SK-N-SH (cell line): ENCODE data around the gene NCAN. TPM values are rescaled to one million over a fixed set of nuclear protein-coding genes. Genes with fewer than 3 reads are reported as not detected.
A peak's percentile ranks its signal among the peaks of the same experiment; 100 is the strongest.

Source experiments
- CTCF ChIA-PET: fragments of 300-600, 350-600 bp; formaldehyde crosslinking; extraction: SDS; loops from one replicate; lab custom pipeline; 2021; lab: Yijun Ruan, JAX
- POLR2A ChIA-PET: fragments of 350-600 bp; sonication (Branson Sonifier 250); formaldehyde crosslinking; extraction: SDS; loops from one replicate; lab custom pipeline; 2020; ENCODE audit warnings: antibody characterized with exemption, inconsistent platforms; lab: Yijun Ruan, JAX
- DNase-seq: peaks from one replicate; pipeline ENCODE4 v3.0.0; 2012
- H2AFZ ChIP-seq: fragments of 200-600 bp; sonication (generic); 2 replicates; pipeline ENCODE4 v1.8.1; 2016; ENCODE audit warnings: antibody characterized with exemption, mild to moderate bottlenecking, low read depth
- H3F3A ChIP-seq: fragments of 200-600 bp; sonication (generic); replicated peaks from 2 replicates; pipeline ENCODE3; 2016; ENCODE audit warnings: antibody characterized with exemption, mild to moderate bottlenecking; ENCODE audit not compliant: insufficient read depth
- H3K27ac ChIP-seq, 2 experiments: fragments of 200-500 bp in 1 of 2; fragments of 200-600 bp in 1 of 2; sonication (Bioruptor generic) in 1 of 2; sonication (generic), shearing (Covaris generic) in 1 of 2; 2 replicates each; pipeline versions ENCODE4 v1.5.1 to v1.6.1; 2014 to 2016; ENCODE audit warnings: low read depth in 2 of 2, inconsistent platforms in 1 of 2, low read length in 1 of 2, mild to moderate bottlenecking in 1 of 2, mixed read lengths in 1 of 2
- H3K27me3 ChIP-seq: fragments of 200-600 bp; sonication (generic), shearing (Covaris generic); 2 replicates; pipeline ENCODE4 v1.6.1; 2016; ENCODE audit warnings: mixed run types; ENCODE audit not compliant: insufficient read depth
- H3K36me3 ChIP-seq, 2 experiments: fragments of 200-500 bp in 1 of 2; fragments of 200-600 bp in 1 of 2; sonication (Bioruptor generic) in 1 of 2; sonication (generic) in 1 of 2; replicated peaks in 1 of 2; 2 replicates each; pipeline versions ENCODE3 to v1.5.1; 2014 to 2016; ENCODE audit warnings: low read length in 1 of 2, mild to moderate bottlenecking in 1 of 2; ENCODE audit not compliant: insufficient read depth in 2 of 2, control insufficient read depth in 1 of 2
- H3K4me1 ChIP-seq, 2 experiments: fragments of 200-500 bp in 1 of 2; fragments of 200-600 bp in 1 of 2; sonication (Bioruptor generic) in 1 of 2; sonication (generic), shearing (Covaris generic) in 1 of 2; 2 replicates each; pipeline versions ENCODE4 v1.5.1 to v1.6.1; 2014 to 2016; ENCODE audit warnings: low read depth in 1 of 2, low read length in 1 of 2, mixed run types in 1 of 2; ENCODE audit not compliant: insufficient read depth in 2 of 2, control insufficient read depth in 1 of 2
- H3K4me2 ChIP-seq: fragments of 200-600 bp; sonication (generic), shearing (Covaris generic); 2 replicates; pipeline ENCODE4 v1.6.1; 2017; ENCODE audit warnings: mixed run types
- H3K4me3 ChIP-seq, 2 experiments: fragments of 200-500 bp in 1 of 2; fragments of 200-600 bp in 1 of 2; sonication (Bioruptor generic) in 1 of 2; sonication (generic), shearing (Covaris generic) in 1 of 2; 2 replicates each; pipeline versions ENCODE4 v1.5.1 to v1.8.1; 2014 to 2016; ENCODE audit warnings: low read depth in 2 of 2, inconsistent platforms in 1 of 2, low read length in 1 of 2, mild to moderate bottlenecking in 1 of 2, mixed read lengths in 1 of 2, moderate library complexity in 1 of 2
- H3K79me2 ChIP-seq: fragments of 200-600 bp; sonication (generic); 2 replicates; pipeline ENCODE4 v1.8.1; 2017; ENCODE audit warnings: mild to moderate bottlenecking; ENCODE audit not compliant: insufficient read depth
- H3K9ac ChIP-seq: fragments of 200-600 bp; sonication (generic); 2 replicates; pipeline ENCODE4 v1.6.1; 2017; ENCODE audit warnings: mixed run types
- H3K9me2 ChIP-seq: fragments of 200-600 bp; sonication (generic); 2 replicates; pipeline ENCODE4 v1.6.1; 2017; ENCODE audit warnings: mixed run types
- H3K9me3 ChIP-seq: fragments of 200-600 bp; sonication (generic); 2 replicates; pipeline ENCODE4 v1.6.1; 2017; ENCODE audit warnings: mixed run types, mild to moderate bottlenecking, moderate library complexity
- H4K20me1 ChIP-seq: fragments of 200-600 bp; sonication (generic); 2 replicates; pipeline ENCODE4 v1.6.1; 2017; ENCODE audit warnings: mild to moderate bottlenecking, mixed run types; ENCODE audit not compliant: insufficient read depth
- CTCF ChIP-seq: fragments of 200-600 bp; sonication (generic); IDR thresholded peaks from 2 replicates; pipeline ENCODE4 v1.6.1; 2017; ENCODE audit warnings: antibody characterized with exemption, mild to moderate bottlenecking, moderate library complexity
- ELF1 ChIP-seq: IDR thresholded peaks from 2 replicates; pipeline ENCODE4 v1.4.0; 2012
- EP300 ChIP-seq, 2 experiments: IDR thresholded peaks; 2 replicates each; pipeline versions ENCODE4 v1.4.0 to v1.6.1; 2012; ENCODE audit warnings: borderline replicate concordance in 1 of 2, low read depth in 1 of 2, low read length in 1 of 2
- EZH2phosphoT487 ChIP-seq: fragments of 200-600 bp; sonication (generic); IDR thresholded peaks from 2 replicates; pipeline ENCODE4 v1.6.1; 2017; ENCODE audit warnings: low read depth, mixed run types, mild to moderate bottlenecking, antibody characterized with exemption, moderate library complexity, borderline replicate concordance
- FOXJ3 ChIP-seq: sonication (generic); formaldehyde crosslinking; IDR thresholded peaks from 2 replicates; pipeline ENCODE4 v1.5.1; 2020; ENCODE audit warnings: mild to moderate bottlenecking, missing genetic modification reagents
- FOXM1 ChIP-seq: IDR thresholded peaks from 2 replicates; pipeline ENCODE4 v1.4.0; 2012; ENCODE audit warnings: low read depth, mild to moderate bottlenecking
- GATA2 ChIP-seq: sonication (generic); formaldehyde crosslinking; IDR thresholded peaks from 2 replicates; pipeline ENCODE4 v1.5.0; 2020; ENCODE audit warnings: mild to moderate bottlenecking, missing genetic modification reagents
- JUND ChIP-seq: IDR thresholded peaks from 2 replicates; pipeline ENCODE4 v1.4.0; 2012
- MAX ChIP-seq: IDR thresholded peaks from 2 replicates; pipeline ENCODE4 v1.4.0; 2012; ENCODE audit warnings: low read depth
- MEF2A ChIP-seq: IDR thresholded peaks from 2 replicates; pipeline ENCODE4 v1.4.0; 2012; ENCODE audit warnings: low read depth, borderline replicate concordance
- NRF1 ChIP-seq: IDR thresholded peaks from 2 replicates; pipeline ENCODE4 v1.6.1; 2012; ENCODE audit warnings: low read depth, mild to moderate bottlenecking, low read length
- POLR2AphosphoS5 ChIP-seq: IDR thresholded peaks from 2 replicates; pipeline ENCODE4 v1.6.1; 2012; ENCODE audit warnings: low read depth, low read length
- RCOR1 ChIP-seq: fragments of 150-350 bp; IDR thresholded peaks from 2 replicates; pipeline ENCODE4 v1.6.1; 2017; ENCODE audit warnings: antibody characterized with exemption, low read length
- RFX5 ChIP-seq: IDR thresholded peaks from 2 replicates; pipeline ENCODE4 v1.6.1; 2012; ENCODE audit warnings: mild to moderate bottlenecking, improper control_type of control experiment, low read length
- SIN3A ChIP-seq: IDR thresholded peaks from 2 replicates; pipeline ENCODE4 v1.6.1; 2012; ENCODE audit warnings: low read depth, mild to moderate bottlenecking, low read length, moderate library complexity, borderline replicate concordance
- TAF1 ChIP-seq: IDR thresholded peaks from 2 replicates; pipeline ENCODE4 v1.6.1; 2012; ENCODE audit warnings: low read depth, mild to moderate bottlenecking, low read length, moderate library complexity, borderline replicate concordance
- YY1 ChIP-seq: IDR thresholded peaks from 2 replicates; pipeline ENCODE4 v1.4.0; 2012; ENCODE audit warnings: low read depth, mild to moderate bottlenecking
- WGBS: methylation state at CpG from one replicate; pipeline ENCODE4 v1.1.6; 2017; ENCODE audit warnings: low lambda C conversion rate; 5-methylcytosine and 5-hydroxymethylcytosine counted together
- polyA plus RNA-seq, 3 experiments: library from polyadenylated mRNA; depleted of rRNA; stranded (reverse); fragments of >200 nt; gene quantifications; 2 replicates each; pipeline ENCODE4 v1.2.3, GENCODE V29; 2012
- TF ChIP-seq, protein P1 (sequence below): IDR thresholded peaks from 2 replicates; pipeline ENCODE4; 2012
- TF ChIP-seq, protein P2 (sequence below): IDR thresholded peaks from 2 replicates; pipeline ENCODE4 v1.6.1; 2012; ENCODE audit warnings: mild to moderate bottlenecking, low read depth, low read length, moderate library complexity

The NCAN gene
- polyA plus RNA-seq, 1 of the 3 experiments (the other 2 are of a cell fraction): 0.03 TPM

DNA sequence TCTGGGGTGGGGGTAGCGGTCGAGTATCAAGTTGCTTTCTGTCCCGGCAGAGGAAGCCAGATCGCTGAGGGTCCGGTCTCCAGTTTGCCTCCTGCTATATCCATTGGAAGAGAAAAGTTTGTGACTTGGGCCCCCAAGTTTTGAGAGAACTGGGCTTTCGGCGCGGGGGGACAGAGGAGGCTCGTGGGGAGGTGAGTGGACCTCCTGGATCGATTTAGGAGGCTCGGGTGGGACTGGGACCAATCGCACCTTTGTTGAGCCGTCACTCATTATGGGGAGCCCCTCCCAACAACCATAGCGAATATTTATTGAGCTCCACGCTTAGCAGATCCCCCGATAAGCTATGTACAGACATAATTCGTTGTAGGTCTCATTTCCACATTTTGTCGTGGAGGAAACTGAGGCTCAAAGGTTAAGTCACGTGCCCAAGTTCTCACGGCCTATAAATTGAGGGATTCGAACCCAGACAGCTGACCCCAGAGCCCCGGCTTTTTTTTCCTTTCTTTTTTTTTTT is 18.8 kb upstream of the NCAN start (continued):
- TF ChIP-seq, protein P1, sequence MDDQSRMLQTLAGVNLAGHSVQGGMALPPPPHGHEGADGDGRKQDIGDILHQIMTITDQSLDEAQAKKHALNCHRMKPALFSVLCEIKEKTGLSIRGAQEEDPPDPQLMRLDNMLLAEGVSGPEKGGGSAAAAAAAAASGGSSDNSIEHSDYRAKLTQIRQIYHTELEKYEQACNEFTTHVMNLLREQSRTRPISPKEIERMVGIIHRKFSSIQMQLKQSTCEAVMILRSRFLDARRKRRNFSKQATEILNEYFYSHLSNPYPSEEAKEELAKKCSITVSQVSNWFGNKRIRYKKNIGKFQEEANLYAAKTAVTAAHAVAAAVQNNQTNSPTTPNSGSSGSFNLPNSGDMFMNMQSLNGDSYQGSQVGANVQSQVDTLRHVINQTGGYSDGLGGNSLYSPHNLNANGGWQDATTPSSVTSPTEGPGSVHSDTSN: 0 out of 2 replicates have a peak, but pooled peaks have one; percentile 23
- TF ChIP-seq SIN3A (no peak), TAF1 (0 out of 2 replicates have a peak, but pooled peaks have one; percentile 32), MEF2A (no peak), YY1 (no peak), EP300 (IDR thresholded peaks at IDR 0.05; ENCODE audit: borderline replicate concordance in 1 of 2, low read depth in 1 of 2, low read length in 1 of 2) (no peak)
- TF ChIP-seq, protein P2, sequence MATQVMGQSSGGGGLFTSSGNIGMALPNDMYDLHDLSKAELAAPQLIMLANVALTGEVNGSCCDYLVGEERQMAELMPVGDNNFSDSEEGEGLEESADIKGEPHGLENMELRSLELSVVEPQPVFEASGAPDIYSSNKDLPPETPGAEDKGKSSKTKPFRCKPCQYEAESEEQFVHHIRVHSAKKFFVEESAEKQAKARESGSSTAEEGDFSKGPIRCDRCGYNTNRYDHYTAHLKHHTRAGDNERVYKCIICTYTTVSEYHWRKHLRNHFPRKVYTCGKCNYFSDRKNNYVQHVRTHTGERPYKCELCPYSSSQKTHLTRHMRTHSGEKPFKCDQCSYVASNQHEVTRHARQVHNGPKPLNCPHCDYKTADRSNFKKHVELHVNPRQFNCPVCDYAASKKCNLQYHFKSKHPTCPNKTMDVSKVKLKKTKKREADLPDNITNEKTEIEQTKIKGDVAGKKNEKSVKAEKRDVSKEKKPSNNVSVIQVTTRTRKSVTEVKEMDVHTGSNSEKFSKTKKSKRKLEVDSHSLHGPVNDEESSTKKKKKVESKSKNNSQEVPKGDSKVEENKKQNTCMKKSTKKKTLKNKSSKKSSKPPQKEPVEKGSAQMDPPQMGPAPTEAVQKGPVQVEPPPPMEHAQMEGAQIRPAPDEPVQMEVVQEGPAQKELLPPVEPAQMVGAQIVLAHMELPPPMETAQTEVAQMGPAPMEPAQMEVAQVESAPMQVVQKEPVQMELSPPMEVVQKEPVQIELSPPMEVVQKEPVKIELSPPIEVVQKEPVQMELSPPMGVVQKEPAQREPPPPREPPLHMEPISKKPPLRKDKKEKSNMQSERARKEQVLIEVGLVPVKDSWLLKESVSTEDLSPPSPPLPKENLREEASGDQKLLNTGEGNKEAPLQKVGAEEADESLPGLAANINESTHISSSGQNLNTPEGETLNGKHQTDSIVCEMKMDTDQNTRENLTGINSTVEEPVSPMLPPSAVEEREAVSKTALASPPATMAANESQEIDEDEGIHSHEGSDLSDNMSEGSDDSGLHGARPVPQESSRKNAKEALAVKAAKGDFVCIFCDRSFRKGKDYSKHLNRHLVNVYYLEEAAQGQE: no peak

- peak overlapping the region; percentile 73; the same call in 1 of the 2 replicates for H3K9ac ChIP-seq
- no peak overlapping the region for H3K27ac ChIP-seq
- H3K27me3 ChIP-seq: no peaks in the 10 kb centered on the region
- peaks cover 3% of the 10 kb centered on the region for H3F3A ChIP-seq
- peaks cover 43% of the 10 kb centered on the region for H3K79me2 ChIP-seq
- H2AFZ ChIP-seq: no peak overlapping the region
- WGBS: 66% methylated on average over 5 of the region's 5 CpGs
- H3K4me1 ChIP-seq: peaks cover 11 to 14% of the 10 kb centered on the region in 2 experiments; a peak in 2 of 4 replicates
- CTCF ChIA-PET: no interaction called here
- no peaks in the 10 kb centered on the region for H4K20me1 ChIP-seq
- peak overlapping the region; percentile 69 to 73; a peak in 1 of 4 replicates for H3K4me3 ChIP-seq
- no peak for DNase-seq
- no peaks in the 10 kb centered on the region for H3K9me3 ChIP-seq
- no peak for TF ChIP-seq JUND
- no peak for TF ChIP-seq POLR2AphosphoS5
- TF ChIP-seq RCOR1: no peak
- TF ChIP-seq SIN3A: no peak
- no peak for TF ChIP-seq MAX
- no peak for TF ChIP-seq ELF1
- TF ChIP-seq, protein P2: no peak
- no peak for TF ChIP-seq GATA2 (CRISPR knock-in tag)
- no peak for TF ChIP-seq CTCF
- TF ChIP-seq EP300 (IDR thresholded peaks at IDR 0.05; ENCODE audit: borderline replicate concordance in 1 of 2, low read depth in 1 of 2, low read length in 1 of 2): no peak
- no peak for TF ChIP-seq NRF1
- no peak for TF ChIP-seq TAF1
- no peak for TF ChIP-seq FOXM1
- TF ChIP-seq EZH2phosphoT487: no peak
- TF ChIP-seq RFX5: no peak
- TF ChIP-seq FOXJ3 (CRISPR knock-in tag): no peak
- TF ChIP-seq, all 33 proteins: peak for 0
- Histone ChIP-seq H3K9me2 (no peaks in the 10 kb centered on the region), H3K36me3 (peaks cover 7 to 15% of the 10 kb centered on the region in 2 experiments), H3K4me2 (peak overlapping the region; percentile 76)
- POLR2A ChIA-PET: interaction anchor here (0.7 to 2.5 kb wide), 2 partner anchors 9 to 80 kb away, joined by 3 to 10 read pairs; partner anchors contain the start of gene NR2C2AP
These were observed 17.8 kb upstream of the NCAN start for GRCh38 chr19:19193926-19194325.
